Epithelial cell of umbilical artery (primary cell): ENCODE results near the gene DMBX1. TPM values are rescaled to one million over a fixed set of nuclear protein-coding genes. Genes with fewer than 3 reads are reported as not detected.

ENCODE experiments used
- total RNA-seq: library from RNA; depleted of rRNA; stranded (reverse); fragments of >200 nt; gene quantifications from 2 replicates; pipeline ENCODE4 v1.2.3, GENCODE V29; 2014

Gene DMBX1
- total RNA-seq = not detected in 2 replicates

DNA sequence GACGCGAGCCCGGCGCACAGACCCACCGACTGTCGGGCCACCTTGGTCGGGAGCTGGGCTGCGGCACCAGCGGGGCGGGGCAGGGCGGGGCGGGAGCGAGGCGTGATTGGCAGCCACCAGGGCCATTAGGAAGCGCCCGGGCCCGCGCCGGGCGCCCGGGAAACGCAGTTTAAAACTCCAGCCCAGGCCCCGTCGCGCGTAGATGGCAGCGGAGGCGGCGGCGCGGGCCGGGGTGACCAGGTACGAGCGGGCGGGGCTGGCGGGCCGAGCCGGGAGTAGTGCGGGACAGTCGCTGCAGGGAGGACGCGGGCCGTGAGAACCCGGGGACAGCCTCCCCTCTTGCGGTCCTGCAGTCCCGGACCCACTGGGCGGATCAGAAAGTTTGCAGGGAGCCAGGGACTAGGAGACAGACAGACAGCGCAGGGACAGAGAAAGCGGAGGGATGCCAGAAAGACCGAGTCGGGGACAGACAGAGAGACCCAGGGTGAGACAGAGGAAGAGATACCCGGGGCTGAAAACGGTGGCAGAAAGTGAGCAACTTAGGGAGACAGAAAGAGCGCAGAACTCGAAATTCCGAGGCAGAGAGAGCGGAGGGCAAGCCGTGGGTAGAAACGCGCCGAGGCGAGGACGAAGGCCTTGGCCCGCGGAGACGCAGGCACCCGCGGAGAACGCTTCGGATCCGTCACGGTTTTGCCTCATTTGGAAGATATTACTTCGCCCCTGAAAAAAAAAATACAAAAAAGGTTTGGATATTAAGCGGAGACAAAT is at the start of gene DMBX1:
Gene DMBX1, plus strand, starts transcription at position 199 of the 768 bp plus-strand sequence. CDS start 17,175 bp downstream, outside the sequence.

Other genes starting within 250 kb of the DMBX1 start
- gene RAD54L, start 242.1 kb upstream of the DMBX1 start, total RNA-seq = 4.2 and 8.4 TPM in 2 replicates
- gene LRRC41, start 186.2 kb upstream of the DMBX1 start, total RNA-seq = 55.2 and 72.2 TPM in 2 replicates
- 461 and 747 TPM in 2 replicates for gene UQCRH, start 186.1 kb upstream of the DMBX1 start, total RNA-seq
- 14.3 and 26.6 TPM in 2 replicates for gene NSUN4, start 149.0 kb upstream of the DMBX1 start, total RNA-seq
- gene FAAH, start 95.5 kb upstream of the DMBX1 start, total RNA-seq = 0.32 and 2.1 TPM in 2 replicates
- not detected in 2 replicates for gene KNCN, start 61.8 kb downstream of the DMBX1 start, total RNA-seq
- 16.9 and 19.0 TPM in 2 replicates for gene MKNK1, start 114.4 kb downstream of the DMBX1 start, total RNA-seq
- 7.1 and 12.3 TPM in 2 replicates for gene MOB3C, start 127.0 kb downstream of the DMBX1 start, total RNA-seq
- 30.2 and 39.8 TPM in 2 replicates for gene ATPAF1, start 178.5 kb downstream of the DMBX1 start, total RNA-seq
- gene TEX38, start 182.0 kb downstream of the DMBX1 start, total RNA-seq = not detected in 2 replicates
- 34.1 and 46.7 TPM in 2 replicates for gene EFCAB14, start 229.3 kb downstream of the DMBX1 start, total RNA-seq